Measurements from ENCODE around the gene ADAMTSL1.

Gene ADAMTSL1

DNA sequence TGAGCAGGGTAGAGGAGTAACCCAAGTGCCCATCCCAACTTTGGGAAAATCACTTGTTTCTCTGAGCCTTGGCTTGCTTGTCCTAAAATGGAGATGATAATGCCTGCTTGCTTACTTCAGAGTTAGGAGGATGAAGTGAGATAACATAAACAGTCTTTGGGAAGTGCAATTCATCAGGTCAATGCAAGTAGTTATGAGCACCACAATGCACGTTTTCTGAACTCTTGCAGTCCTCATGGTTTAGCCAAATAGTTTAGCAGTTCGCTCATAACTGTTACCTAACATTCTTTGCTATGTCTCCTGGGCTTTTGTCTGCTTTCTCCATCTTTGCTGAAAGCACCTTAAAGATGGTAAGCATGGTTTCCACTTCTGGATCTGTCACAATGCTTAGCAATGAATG lies 270.0 kb downstream of the ADAMTSL1 start:
- no peak for DNase-seq

DNA sequence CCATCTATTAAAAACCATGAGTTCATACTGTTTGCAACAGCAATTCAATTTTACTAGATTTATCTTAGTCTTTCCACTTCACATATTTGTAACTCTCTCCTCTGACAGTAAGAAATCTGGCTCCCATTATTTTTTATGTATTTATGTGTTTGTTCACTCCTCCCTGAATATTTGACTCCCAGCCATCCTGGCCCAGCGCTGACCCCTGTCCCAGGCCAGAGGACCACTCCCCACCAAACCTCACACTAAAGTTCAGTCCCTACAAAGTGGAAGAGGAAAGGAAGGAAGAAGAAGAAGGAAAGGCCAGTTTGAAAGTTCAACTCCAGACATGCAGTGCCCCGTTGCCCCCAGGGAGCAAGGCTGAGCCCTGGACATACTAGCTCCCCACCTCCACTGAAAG lies 271.8 kb downstream of the ADAMTSL1 start:
- DNase-seq, result no peak

DNA sequence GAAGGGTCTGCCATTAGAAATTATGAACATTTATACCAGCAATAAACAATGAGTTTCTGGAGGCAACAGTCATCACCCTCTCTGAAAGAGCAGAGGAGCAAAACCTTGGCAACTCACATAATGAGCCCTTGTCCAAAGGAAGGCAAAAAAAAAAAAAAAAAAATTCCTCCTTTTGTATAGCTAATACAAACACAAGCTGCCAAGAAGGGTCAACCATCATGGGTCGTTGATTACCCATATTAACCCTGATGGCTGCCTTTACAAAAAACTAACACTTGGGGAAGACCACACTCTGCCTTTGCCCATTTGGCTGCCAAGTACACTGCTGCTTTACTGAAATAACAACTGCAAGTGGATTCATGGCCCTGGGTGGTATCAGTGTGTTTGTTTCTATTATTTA lies 272.7 kb downstream of the ADAMTSL1 start:
- no peak for DNase-seq

DNA sequence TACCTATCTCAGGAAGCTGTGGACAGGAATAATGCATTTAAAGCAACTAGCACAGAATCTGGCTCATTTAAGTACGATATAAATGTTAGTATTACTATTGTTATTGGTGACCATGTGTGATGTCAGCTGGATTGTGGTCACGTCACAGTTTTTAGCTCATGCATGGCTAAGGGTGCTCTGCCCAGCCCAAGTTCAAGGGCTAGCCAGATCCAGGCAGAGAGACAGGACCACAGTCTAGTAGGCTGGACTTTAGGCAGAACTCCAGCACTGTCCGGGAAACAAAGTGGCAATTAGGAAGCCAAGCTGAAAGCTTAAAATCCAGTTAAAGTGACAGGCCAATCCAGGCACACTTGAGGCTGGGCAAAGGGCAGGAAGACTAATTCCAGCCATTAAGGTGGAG lies 273.6 kb downstream of the ADAMTSL1 start:
- DNase-seq, result no peak

DNA sequence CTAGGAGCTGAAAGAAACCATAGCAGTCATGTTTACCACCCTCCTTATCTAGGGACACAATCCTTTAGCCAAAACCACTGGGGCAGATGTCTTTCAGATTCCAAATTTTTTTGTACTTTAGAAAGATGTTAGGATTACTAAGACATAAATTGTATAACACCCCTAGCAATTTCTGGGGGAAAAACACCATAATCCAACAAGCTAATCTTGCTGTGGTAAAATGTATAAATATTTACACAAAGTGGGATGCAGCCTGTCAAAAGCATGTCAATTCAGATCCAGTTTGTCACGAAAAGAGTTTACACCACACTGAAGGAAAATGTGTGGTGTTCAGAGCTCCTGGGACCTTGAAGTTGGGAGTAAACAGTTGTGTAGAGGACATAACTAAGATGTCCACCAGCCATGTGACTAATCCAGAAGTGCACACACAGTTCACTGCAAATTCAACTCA lies 274.3 kb downstream of the ADAMTSL1 start:
- no peak for DNase-seq

DNA sequence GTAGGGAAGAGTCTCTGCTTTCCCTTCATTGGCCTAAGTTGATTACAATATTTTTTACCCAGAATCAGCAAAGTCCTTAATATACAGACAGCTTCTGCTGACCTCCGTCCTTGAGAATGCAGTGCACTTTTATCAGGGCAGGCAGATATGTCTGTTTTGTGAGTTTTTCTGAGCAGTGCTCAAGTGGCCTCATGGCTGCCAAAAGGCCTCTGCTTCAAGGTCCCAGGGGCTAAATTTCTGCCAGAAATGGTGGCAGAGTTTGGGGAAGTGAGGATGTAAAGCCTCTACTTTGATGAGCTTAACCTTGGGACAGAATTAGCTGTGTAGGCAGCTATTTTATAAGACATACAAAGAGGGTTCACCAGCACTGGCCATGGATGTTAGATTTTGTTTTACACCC lies 275.8 kb downstream of the ADAMTSL1 start:
- DNase-seq, result no peak

DNA sequence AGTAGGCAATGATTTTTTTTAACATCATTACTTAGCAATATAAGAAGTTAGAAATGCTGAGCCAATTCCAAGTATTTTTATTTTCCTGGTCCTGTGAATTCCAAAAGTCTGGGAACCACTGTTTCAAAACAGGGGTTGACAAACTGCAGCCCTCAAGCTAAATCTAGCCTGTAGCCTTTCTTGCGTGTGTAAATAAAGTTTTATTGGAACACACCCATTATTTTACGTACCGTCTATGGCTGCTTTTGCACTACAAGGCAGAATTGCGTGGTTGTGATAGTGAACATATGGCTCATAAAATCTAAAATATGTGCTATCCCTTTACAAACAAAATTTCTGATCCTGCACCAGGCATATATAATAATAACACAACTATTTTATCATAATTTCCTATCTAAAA lies 280.0 kb downstream of the ADAMTSL1 start:
- no peak for DNase-seq

DNA sequence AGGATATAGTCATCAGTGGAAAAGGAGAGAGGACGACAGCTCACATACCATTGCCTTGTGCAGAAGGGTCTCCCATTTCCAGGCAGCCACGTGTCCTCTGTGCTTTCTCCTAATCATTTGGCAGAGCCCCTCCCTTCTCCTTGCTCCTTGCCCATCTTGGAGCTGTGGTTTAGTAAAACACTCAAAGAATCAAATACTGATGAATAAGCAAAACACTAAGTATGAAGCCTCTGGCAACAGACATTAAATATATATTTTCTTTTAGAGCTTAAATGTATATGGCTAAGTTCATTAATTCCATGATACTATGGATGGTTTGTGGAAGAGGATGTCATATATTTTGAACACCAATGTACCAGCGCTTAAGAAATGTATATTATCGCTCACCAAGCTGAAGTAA lies 280.6 kb downstream of the ADAMTSL1 start:
- no peak for DNase-seq

DNA sequence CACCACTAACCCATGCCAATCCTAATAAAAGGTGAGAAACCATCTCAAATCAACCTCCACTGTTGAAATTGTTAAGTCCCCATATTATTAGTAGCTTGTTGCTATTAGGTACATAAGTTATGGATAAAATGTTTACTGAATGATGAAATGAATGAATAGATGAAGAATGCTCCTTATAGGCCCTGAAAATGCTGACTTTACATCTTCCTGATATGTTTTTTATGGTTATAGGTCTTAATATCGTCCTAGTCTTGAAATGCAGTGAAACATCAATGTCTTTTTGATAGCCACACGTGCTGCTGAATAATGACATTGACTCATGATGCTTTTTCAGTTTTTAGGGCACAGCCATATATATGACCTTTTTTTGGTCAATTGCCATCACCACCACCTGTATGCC lies 281.3 kb downstream of the ADAMTSL1 start:
- no peak for DNase-seq

DNA sequence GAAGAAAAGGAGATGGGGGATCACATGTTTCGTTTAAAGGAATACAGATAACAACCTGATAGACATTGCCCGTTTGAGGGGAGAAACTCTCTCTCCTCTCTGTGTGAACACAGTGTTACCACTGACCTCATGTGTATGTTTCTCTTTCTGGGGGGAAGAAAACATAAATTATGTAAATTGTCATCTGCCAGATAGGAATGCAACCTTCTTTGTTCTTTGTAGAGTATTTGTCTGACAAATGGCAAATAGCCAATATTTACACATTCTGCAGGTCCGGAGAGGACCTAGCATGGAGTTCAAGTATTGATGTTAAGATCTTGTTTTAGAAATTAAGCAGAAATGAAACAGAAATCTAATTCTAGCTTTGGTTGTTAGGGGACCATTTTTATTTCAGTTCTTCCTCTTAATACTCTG lies 282.8 kb downstream of the ADAMTSL1 start:
- no peak for DNase-seq

DNA sequence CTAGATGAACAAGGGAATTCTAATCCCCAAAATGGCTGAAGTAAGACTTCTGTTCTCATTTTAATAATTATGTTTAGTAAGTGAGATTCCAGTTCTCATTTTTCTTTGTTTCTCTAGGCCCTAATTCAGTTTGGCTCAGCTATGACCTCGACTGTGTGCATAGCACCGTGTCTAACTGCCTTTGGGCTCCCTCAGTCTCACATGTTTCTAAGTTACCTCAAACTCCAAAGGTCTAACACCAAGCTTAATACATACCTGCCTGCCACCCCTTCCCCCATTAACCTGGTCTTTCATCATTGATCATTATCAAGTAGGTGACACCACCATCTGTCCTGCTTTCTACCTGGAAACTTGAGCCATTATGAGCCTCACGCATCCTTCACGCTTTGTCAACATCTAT lies 285.9 kb downstream of the ADAMTSL1 start:
- DNase-seq, result no peak

DNA sequence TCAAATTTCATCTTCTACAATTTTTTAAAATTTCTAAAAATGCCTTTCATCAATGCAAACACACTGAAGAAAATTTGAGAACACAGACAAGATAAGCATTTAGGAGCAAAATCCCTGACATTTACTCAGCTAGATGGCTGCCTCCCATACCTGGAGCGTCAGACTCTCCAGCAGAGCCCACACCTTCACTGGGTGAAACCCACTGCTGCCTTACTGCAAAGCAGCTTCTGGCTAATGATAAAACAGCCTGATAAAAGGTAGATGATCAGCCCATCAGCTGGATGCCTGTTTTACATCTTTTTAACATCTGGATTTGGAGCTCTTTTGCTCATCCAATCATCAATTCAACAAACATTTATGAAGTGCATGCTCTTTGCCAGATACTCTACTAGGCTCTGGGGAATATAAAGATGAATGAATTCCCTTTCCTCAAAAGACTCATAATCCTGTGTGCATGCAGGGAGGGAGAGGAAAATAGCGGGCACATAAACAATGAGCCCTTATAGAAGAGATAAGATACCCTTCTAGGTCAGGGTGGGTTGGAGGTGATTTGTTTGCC lies 287.9 kb downstream of the ADAMTSL1 start:
- DNase-seq, result no peak

DNA sequence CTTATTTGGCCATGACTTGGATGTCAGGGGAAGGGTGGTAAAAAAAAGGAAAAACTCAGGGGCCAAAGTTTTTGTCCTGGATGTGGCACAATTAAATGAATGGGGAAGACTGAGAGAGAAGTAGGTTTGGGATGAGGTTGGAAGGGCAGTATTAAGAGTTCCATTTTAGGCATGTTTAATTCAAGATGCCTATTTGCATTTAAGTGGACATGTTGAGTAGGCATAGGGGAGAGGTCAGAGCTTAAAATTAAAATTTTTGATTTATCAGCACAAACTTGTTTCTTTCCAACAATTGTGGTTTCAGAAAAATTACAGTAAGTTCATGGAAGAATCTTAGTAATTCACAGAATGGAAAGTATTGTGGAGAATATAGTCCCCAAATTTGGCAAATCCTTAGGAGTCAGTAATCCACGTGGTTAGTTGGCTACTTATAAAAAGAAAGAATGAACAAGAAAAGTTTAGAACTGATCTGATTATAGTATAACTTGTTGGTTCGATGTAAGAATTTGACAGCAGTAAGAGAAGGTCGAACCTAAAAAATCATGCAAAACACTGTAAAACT lies 293.1 kb downstream of the ADAMTSL1 start:
- no peak for DNase-seq

DNA sequence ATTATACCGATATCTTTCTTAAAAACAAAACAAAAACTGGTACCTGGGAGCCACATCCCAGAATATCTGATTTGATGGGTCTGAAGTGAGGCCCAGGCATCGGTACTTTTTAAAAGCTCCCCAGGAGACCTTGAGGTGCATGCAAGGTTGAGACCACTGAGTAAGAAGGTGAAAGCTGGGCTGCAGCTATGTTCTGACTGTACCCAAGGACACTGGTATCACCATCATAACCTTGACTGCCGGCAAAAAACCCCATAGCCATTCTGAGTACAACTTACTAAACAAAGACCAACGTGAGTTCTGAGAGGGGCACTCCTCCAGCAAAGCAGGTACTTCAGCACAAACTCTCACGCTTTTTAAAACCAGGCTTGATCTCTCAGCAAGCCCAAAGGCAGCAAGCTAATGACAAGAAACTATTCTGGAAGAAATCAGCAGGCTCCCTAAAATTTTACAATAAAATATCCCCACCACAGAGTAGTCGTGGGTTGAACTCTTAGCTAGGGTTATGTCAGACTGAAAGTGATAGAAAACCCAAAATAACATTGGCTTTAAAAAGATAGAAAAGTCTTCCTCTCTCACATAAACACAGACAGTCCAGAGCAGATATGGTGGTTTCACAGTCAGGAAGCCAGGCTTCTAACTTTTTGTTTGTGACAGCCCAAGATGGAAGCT lies 295.1 kb downstream of the ADAMTSL1 start:
- DNase-seq, result no peak

DNA sequence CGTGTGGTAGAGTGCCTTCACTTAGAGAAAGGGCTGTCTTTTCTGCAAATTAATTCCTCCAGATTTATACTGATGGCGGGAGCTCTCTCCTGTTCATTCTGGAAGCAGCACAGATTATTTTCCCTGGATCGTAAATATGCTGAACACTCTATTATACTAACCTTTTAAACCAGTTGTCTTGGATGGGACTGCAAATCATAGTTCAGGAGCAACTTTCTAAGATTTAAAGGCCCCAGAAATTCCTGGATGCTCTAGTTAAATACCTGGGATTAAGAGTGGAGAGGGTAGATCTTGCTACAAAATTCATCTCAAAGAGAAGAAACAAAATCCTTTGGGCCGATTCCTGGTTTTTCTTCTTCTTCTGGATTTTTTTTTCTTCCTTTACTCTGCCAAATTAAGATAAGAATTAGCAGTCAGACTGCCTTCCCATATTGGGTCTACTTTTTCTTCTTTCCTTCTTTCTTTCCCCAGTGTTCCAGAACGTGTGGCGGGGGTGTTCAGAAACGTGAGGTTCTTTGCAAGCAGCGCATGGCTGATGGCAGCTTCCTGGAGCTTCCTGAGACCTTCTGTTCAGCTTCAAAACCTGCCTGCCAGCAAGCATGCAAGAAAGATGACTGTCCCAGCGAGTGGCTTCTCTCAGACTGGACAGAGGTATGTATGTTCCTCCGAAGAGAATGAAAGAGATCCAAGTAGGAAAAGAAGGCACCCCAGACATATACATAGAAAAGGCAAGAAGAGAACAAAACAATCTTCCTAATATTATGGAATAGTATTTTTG lies 296.4 kb downstream of the ADAMTSL1 start:
- no peak for DNase-seq

DNA sequence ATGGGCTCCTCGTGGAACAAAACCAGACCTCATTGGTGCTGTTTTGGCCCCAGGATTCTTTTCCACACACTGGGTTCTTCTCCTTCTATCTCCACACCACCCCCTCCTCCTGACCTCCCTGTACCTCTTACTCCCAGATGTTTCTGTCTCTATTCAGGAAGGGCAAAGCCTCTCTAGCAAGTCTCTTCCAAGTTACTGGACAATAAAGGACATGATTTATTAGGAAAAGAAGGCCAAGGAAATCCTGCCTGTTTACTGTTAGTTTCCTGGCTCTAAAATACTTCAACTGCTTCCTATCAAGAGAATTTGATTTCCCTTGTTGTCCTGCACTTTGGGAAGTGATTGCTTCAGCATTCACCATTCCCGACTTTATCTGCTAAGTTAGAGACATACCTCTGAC lies 297.1 kb downstream of the ADAMTSL1 start:
- DNase-seq, result no peak

DNA sequence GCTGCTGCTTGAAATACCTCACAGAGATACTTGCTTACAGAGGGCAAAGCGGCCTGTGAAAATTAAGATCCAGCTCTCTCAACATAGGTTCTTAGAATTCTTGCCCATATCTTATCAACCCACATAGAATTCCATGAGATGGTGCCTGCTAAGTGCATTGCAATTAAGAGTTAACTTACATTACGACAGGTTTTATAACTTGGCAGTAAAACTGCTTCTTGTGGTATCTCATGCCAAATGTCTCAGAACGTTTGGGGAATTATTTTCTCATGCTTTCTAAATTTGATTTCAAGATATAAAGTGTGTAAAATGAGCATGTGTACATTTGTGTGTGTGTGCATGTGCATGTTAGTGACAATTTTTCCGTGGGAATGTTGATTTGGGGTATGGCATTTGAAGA lies 297.8 kb downstream of the ADAMTSL1 start:
- DNase-seq, result no peak

DNA sequence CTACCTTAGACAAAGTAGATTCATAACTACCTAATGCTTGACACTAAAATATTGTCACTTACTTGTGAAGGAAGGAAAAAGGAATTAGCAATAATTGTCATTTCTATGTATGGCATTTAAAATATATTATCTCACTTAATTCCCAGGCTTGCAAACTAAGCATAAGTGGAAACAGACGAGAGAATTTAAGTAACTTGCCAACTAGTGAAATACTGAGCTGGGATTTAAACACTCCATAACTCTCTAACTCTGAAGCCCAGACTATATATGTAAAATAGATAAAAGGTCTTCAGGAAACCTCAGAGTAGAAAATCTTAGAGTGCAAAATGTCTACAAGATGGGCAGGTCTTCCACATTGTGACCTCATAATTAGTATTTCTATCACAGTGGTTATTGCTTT lies 301.3 kb downstream of the ADAMTSL1 start:
- DNase-seq, result no peak

DNA sequence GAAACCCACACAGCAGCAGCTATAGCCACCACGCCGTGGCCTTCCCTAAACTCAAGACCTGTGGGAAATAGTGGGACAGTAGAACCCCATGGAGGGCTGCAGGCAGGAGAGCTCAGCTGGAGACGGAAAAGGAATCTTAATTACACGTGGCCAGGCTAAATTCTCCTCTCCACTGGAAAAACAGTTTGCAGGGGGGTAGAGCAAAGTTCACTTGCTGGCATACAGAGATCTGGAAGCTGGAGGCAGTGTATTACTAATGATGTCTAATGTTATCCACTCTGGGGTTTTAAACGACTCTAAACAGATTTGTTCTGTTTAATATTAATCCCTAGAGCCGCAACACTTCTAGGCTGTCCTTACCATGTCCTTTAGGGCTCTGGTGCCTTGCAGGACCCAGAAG lies 302.0 kb downstream of the ADAMTSL1 start:
- no peak for DNase-seq

DNA sequence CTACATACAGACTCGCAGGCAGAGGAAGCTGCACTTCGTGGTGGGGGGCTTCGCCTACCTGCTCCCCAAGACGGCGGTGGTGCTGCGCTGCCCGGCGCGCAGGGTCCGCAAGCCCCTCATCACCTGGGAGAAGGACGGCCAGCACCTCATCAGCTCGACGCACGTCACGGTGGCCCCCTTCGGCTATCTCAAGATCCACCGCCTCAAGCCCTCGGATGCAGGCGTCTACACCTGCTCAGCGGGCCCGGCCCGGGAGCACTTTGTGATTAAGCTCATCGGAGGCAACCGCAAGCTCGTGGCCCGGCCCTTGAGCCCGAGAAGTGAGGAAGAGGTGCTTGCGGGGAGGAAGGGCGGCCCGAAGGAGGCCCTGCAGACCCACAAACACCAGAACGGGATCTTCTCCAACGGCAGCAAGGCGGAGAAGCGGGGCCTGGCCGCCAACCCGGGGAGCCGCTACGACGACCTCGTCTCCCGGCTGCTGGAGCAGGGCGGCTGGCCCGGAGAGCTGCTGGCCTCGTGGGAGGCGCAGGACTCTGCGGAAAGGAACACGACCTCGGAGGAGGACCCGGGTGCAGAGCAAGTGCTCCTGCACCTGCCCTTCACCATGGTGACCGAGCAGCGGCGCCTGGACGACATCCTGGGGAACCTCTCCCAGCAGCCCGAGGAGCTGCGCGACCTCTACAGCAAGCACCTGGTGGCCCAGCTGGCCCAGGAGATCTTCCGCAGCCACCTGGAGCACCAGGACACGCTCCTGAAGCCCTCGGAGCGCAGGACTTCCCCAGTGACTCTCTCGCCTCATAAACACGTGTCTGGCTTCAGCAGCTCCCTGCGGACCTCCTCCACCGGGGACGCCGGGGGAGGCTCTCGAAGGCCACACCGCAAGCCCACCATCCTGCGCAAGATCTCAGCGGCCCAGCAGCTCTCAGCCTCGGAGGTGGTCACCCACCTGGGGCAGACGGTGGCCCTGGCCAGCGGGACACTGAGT lies 303.2 kb downstream of the ADAMTSL1 start:
- no peak for DNase-seq

DNA sequence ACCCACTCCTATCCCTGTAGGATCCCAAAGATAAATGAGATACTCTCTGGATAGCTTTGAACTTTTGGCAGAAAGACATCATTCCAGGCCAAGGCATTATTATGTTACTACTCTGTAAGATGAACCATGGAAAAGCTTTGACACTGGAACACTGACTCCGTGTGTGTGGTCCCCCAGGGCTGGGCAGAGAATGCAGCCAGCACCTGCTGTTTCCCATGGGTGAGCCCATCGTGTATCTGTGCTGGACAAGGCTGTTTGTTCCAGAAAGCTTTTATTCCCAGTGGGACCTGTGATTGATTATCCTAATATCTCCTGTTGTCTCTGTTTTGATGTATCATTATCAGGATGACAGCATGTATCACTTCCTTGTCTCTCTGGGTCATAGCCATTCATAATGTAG lies 304.2 kb downstream of the ADAMTSL1 start:
- DNase-seq, result no peak

DNA sequence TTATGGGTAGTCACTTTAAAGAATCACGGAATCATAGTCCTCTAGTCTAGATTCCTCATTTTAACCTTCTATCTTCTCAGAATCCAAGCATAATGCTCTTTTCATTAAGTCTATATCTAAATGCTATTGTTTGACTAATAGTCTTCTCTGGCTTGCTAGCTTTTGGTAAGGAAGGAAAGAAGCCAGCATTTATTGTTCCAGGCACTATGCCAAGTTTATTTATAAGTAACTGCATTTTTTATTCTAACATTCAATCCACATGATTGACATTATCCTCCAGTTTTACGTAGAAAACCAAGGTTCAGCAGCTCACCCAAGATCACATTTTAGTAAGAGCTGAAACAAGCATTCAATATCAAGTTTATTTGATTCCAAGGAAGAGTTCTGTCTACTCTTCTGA lies 304.9 kb downstream of the ADAMTSL1 start:
- no peak for DNase-seq

DNA sequence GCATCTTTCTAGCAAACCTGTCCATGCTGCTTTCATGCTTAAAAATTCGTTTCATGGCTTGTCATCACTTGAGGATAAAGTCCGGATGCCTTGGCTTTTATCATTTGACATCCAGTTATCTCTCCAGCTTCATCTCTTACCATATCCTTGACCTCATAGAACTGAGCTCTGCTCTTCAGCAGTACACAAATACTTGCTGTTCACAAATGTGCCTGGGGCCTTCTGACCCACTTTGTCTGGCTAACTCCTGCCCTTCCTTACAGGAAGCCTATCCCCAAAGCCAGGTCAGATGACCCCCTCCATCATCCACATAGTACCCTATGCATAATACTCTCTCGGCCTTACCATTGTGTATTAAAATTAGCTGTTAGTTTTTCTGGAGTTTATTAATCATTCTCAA lies 310.0 kb downstream of the ADAMTSL1 start:
- DNase-seq, result no peak
